Adipocyte (in vitro differentiated cells): ENCODE results near the gene GK.

ENCODE experiments used
- DNase-seq: peaks from one replicate; pipeline ENCODE4 v3.0.0-alpha.2; 2015; ENCODE audit warnings: low read depth
- H3K27me3 ChIP-seq: replicated peaks from 2 replicates; pipeline ENCODE4 v1.7.0; 2013; ENCODE audit warnings: mild to moderate bottlenecking, low read length, moderate library complexity; ENCODE audit not compliant: control insufficient read depth, insufficient read depth
- H3K36me3 ChIP-seq: 2 replicates; pipeline ENCODE4 v1.7.0; 2013; ENCODE audit warnings: low read length, mild to moderate bottlenecking, moderate library complexity; ENCODE audit not compliant: control insufficient read depth, insufficient read depth, severe bottlenecking
- H3K4me1 ChIP-seq: 2 replicates; pipeline ENCODE4 v1.7.0; 2013; ENCODE audit warnings: mild to moderate bottlenecking, low read length, moderate library complexity; ENCODE audit not compliant: control insufficient read depth, insufficient read depth
- H3K4me3 ChIP-seq: 2 replicates; pipeline ENCODE4 v1.7.0; 2013; ENCODE audit warnings: mild to moderate bottlenecking, low read length, moderate library complexity
- H3K9ac ChIP-seq: 2 replicates; pipeline ENCODE4 v1.7.0; 2013; ENCODE audit warnings: mild to moderate bottlenecking, low read length, moderate library complexity
- H3K9me3 ChIP-seq: 2 replicates; pipeline ENCODE4 v1.7.0; 2013; ENCODE audit warnings: mild to moderate bottlenecking, low read length, moderate library complexity; ENCODE audit not compliant: control insufficient read depth

Gene GK

GRCh38 chrX:30673884-30674598 lies 20.8 kb downstream of the GK start:
- Histone ChIP-seq H3K9ac (no peak overlapping the region), H3K4me3 (no peak overlapping the region), H3K4me1 (no peaks in the 10 kb centered on the region), H3K36me3 (peaks cover 4% of the 10 kb centered on the region), H3K27me3 (no peaks in the 10 kb centered on the region), H3K9me3 (no peaks in the 10 kb centered on the region)
- no peak for DNase-seq

GRCh38 chrX:30674799-30675198 lies 21.6 kb downstream of the GK start:
- H3K27me3 ChIP-seq = no peaks in the 10 kb centered on the region

GRCh38 chrX:30679369-30679768 lies 26.1 kb downstream of the GK start:
- no peak for DNase-seq

More at GRCh38 chrX:30674799-30675198, 21.6 kb downstream of the GK start:
- peaks cover 4% of the 10 kb centered on the region for H3K36me3 ChIP-seq
- H3K9me3 ChIP-seq = no peaks in the 10 kb centered on the region
- no peaks in the 10 kb centered on the region for H3K4me1 ChIP-seq
- no peak overlapping the region for H3K4me3 ChIP-seq
- no peak for DNase-seq
- H3K9ac ChIP-seq = no peak overlapping the region

GRCh38 chrX:30680618-30681017 lies 27.4 kb downstream of the GK start:
- no peak overlapping the region for H3K4me3 ChIP-seq
- no peaks in the 10 kb centered on the region for H3K9me3 ChIP-seq
- DNase-seq = no peak
- no peak overlapping the region for H3K9ac ChIP-seq
- H3K36me3 ChIP-seq = no peaks in the 10 kb centered on the region
- peaks cover 6% of the 10 kb centered on the region for H3K4me1 ChIP-seq
- no peaks in the 10 kb centered on the region for H3K27me3 ChIP-seq

More at GRCh38 chrX:30679369-30679768, 26.1 kb downstream of the GK start:
- Histone ChIP-seq H3K27me3 (no peaks in the 10 kb centered on the region), H3K9ac (no peak overlapping the region), H3K9me3 (no peaks in the 10 kb centered on the region), H3K4me1 (peaks cover 6% of the 10 kb centered on the region), H3K4me3 (no peak overlapping the region), H3K36me3 (no peaks in the 10 kb centered on the region)

- Histone ChIP-seq H3K36me3 (no peaks in the 10 kb centered on the region), H3K4me1 (no peaks in the 10 kb centered on the region), H3K27me3 (no peaks in the 10 kb centered on the region), H3K4me3 (no peak overlapping the region), H3K9ac (no peak overlapping the region), H3K9me3 (no peaks in the 10 kb centered on the region)
- no peak for DNase-seq
Measured at GRCh38 chrX:30688641-30689040, 35.4 kb downstream of the GK start.

- Histone ChIP-seq H3K27me3 (no peaks in the 10 kb centered on the region), H3K4me1 (no peaks in the 10 kb centered on the region), H3K9ac (no peak overlapping the region), H3K9me3 (no peaks in the 10 kb centered on the region), H3K36me3 (no peaks in the 10 kb centered on the region), H3K4me3 (no peak overlapping the region)
- no peak for DNase-seq
Measured at GRCh38 chrX:30689116-30689515, 35.9 kb downstream of the GK start.

- Histone ChIP-seq H3K9me3 (no peaks in the 10 kb centered on the region), H3K9ac (no peak overlapping the region)
- peak; percentile 25 for DNase-seq
Measured at GRCh38 chrX:30690330-30690729, 37.1 kb downstream of the GK start.

GRCh38 chrX:30693999-30694650 lies 40.9 kb downstream of the GK start:
- H3K9ac ChIP-seq = no peak overlapping the region
- H3K4me1 ChIP-seq = no peaks in the 10 kb centered on the region
- H3K27me3 ChIP-seq = peaks cover 3% of the 10 kb centered on the region
- no peak overlapping the region for H3K4me3 ChIP-seq
- no peaks in the 10 kb centered on the region for H3K9me3 ChIP-seq
- no peak for DNase-seq
- no peaks in the 10 kb centered on the region for H3K36me3 ChIP-seq

More at GRCh38 chrX:30690330-30690729, 37.1 kb downstream of the GK start:
- H3K4me3 ChIP-seq = no peak overlapping the region
- H3K36me3 ChIP-seq = no peaks in the 10 kb centered on the region
- peaks cover 2% of the 10 kb centered on the region for H3K27me3 ChIP-seq
- no peaks in the 10 kb centered on the region for H3K4me1 ChIP-seq

- Histone ChIP-seq H3K36me3 (no peaks in the 10 kb centered on the region), H3K4me1 (peaks cover 4% of the 10 kb centered on the region), H3K9ac (no peak overlapping the region), H3K4me3 (no peak overlapping the region), H3K9me3 (no peaks in the 10 kb centered on the region), H3K27me3 (no peaks in the 10 kb centered on the region)
- DNase-seq = peak; percentile 48
Measured at GRCh38 chrX:30702736-30703135, 49.5 kb downstream of the GK start.

- no peaks in the 10 kb centered on the region for H3K36me3 ChIP-seq
- H3K27me3 ChIP-seq = no peaks in the 10 kb centered on the region
- peaks cover 4% of the 10 kb centered on the region for H3K4me1 ChIP-seq
- DNase-seq = no peak
- H3K9me3 ChIP-seq = no peaks in the 10 kb centered on the region
- no peak overlapping the region for H3K9ac ChIP-seq
- H3K4me3 ChIP-seq = no peak overlapping the region
Measured at GRCh38 chrX:30706216-30706775, 53.1 kb downstream of the GK start.

- H3K4me3 ChIP-seq = no peak overlapping the region
- no peaks in the 10 kb centered on the region for H3K36me3 ChIP-seq
- no peak overlapping the region for H3K9ac ChIP-seq
Measured at GRCh38 chrX:30712214-30712613, 59.0 kb downstream of the GK start.

More at GRCh38 chrX:30712214-30712613, 59.0 kb downstream of the GK start:
- DNase-seq = no peak
- H3K27me3 ChIP-seq = peaks cover 12% of the 10 kb centered on the region
- no peaks in the 10 kb centered on the region for H3K4me1 ChIP-seq
- no peaks in the 10 kb centered on the region for H3K9me3 ChIP-seq
